ENCODE data around the gene MSMO1.

- TF ChIP-seq CTCF (IDR thresholded peaks at IDR 0.05) (no peak), EZH2 (IDR thresholded peaks at IDR 0.05; ENCODE audit: borderline replicate concordance, insufficient read depth, low read depth, low read length, poor library complexity, severe bottlenecking) (no peak)
Measured at GRCh38 chr4:165367040-165367439, 39.6 kb downstream of the MSMO1 start.

Measured in B cell (primary cell).